Osteoblast (primary cell): ENCODE data around the gene TNFAIP6. TPM values are rescaled to one million over a fixed set of nuclear protein-coding genes. Genes with fewer than 3 reads are reported as not detected.

Experiments
- DNase-seq: peaks from one replicate; pipeline ENCODE4 v3.0.0; 2011; ENCODE audit warnings: low spot score, mixed read lengths; ENCODE audit not compliant: insufficient read length; ENCODE audit errors: missing footprints
- H2AFZ ChIP-seq: 2 replicates; pipeline ENCODE4 v1.6.0; 2011; ENCODE audit warnings: mild to moderate bottlenecking, low read length
- H3K27ac ChIP-seq: 2 replicates; pipeline ENCODE4 v1.5.1; 2011; ENCODE audit warnings: mild to moderate bottlenecking, low read depth, low read length, moderate library complexity
- H3K27me3 ChIP-seq: 2 replicates; pipeline ENCODE4 v1.6.0; 2012; ENCODE audit warnings: mild to moderate bottlenecking, control low read depth, inconsistent platforms, low read length, moderate library complexity; ENCODE audit not compliant: insufficient read depth
- H3K36me3 ChIP-seq: 2 replicates; pipeline ENCODE4 v1.5.1; 2011; ENCODE audit warnings: mild to moderate bottlenecking, low read length, control low read depth, moderate library complexity; ENCODE audit not compliant: insufficient read depth
- H3K4me1 ChIP-seq: 2 replicates; pipeline ENCODE4 v1.5.1; 2011; ENCODE audit warnings: mild to moderate bottlenecking, low read length, control low read depth, moderate library complexity; ENCODE audit not compliant: insufficient read depth
- H3K4me2 ChIP-seq: 2 replicates; pipeline ENCODE4 v1.6.0; 2011; ENCODE audit warnings: mild to moderate bottlenecking, low read length; ENCODE audit not compliant: insufficient read depth
- H3K4me3 ChIP-seq: fragments of 200-600 bp; sonication (generic); 3 replicates; pipeline ENCODE4 v1.5.1; 2012; ENCODE audit warnings: mild to moderate bottlenecking, low read length, inconsistent platforms; ENCODE audit not compliant: insufficient read depth
- H3K79me2 ChIP-seq: 2 replicates; pipeline ENCODE4 v1.6.0; 2012; ENCODE audit warnings: mild to moderate bottlenecking, low read length, control low read depth, inconsistent platforms; ENCODE audit not compliant: insufficient read depth
- H3K9me3 ChIP-seq: 2 replicates; pipeline ENCODE4 v1.5.1; 2011; ENCODE audit warnings: low read depth, low read length, control low read depth
- H4K20me1 ChIP-seq: 2 replicates; pipeline ENCODE4 v1.6.0; 2012; ENCODE audit warnings: mild to moderate bottlenecking, low read length, control low read depth; ENCODE audit not compliant: insufficient read depth
- CTCF ChIP-seq: IDR thresholded peaks from 2 replicates; pipeline ENCODE4 v1.5.1; 2011; ENCODE audit warnings: mild to moderate bottlenecking, low read depth, low read length, moderate library complexity; ENCODE audit errors: extremely low read depth
- total RNA-seq: library from RNA; depleted of rRNA; stranded (reverse); fragments of >200 nt; gene quantifications from 2 replicates; pipeline ENCODE4 v1.2.3, GENCODE V29; 2012

TNFAIP6 gene
- total RNA-seq, 1 donor = 43.1 TPM

GRCh38 chr2:151408788-151409600 lies 51.6 kb downstream of the TNFAIP6 start:
- H3K4me2 ChIP-seq = peak overlapping the region; percentile 84

GRCh38 chr2:151409601-151410484 lies 52.5 kb downstream of the TNFAIP6 start, which contains the start of gene RIF1:
RIF1 (plus strand) TSS chr2:151409902; CDS start chr2:151410424, 522 bp downstream.
- Histone ChIP-seq H3K4me2 (peak within 1 kb of the TSS; percentile 84), H3K36me3 (peaks cover 26% of the 10 kb centered on the region), H4K20me1 (peaks cover 7% of the 10 kb centered on the region), H3K9me3 (no peaks in the 10 kb centered on the region), H3K4me1 (peaks cover 6% of the 10 kb centered on the region), H3K27me3 (no peaks in the 10 kb centered on the region), H3K27ac (peak within 1 kb of the TSS; percentile 84), H3K79me2 (peaks cover 46% of the 10 kb centered on the region), H2AFZ (peak within 1 kb of the TSS; percentile 88), H3K4me3 (peak within 1 kb of the TSS; percentile 100)
- TF ChIP-seq CTCF = peak; percentile 53
- peak; percentile 97 for DNase-seq

More at GRCh38 chr2:151408788-151409600, 51.6 kb downstream of the TNFAIP6 start:
- no peaks in the 10 kb centered on the region for H3K27me3 ChIP-seq
- H3K4me3 ChIP-seq = peak overlapping the region; percentile 100
- H3K79me2 ChIP-seq = peaks cover 41% of the 10 kb centered on the region
- no peak for TF ChIP-seq CTCF
- peaks cover 7% of the 10 kb centered on the region for H4K20me1 ChIP-seq
- DNase-seq = no peak
- peaks cover 6% of the 10 kb centered on the region for H3K4me1 ChIP-seq
- H3K27ac ChIP-seq = peak overlapping the region; percentile 84
- no peaks in the 10 kb centered on the region for H3K9me3 ChIP-seq
- H3K36me3 ChIP-seq = peaks cover 19% of the 10 kb centered on the region
- peak overlapping the region; percentile 88 for H2AFZ ChIP-seq

- Histone ChIP-seq H3K79me2 (peaks cover 46% of the 10 kb centered on the region), H3K4me2 (peak overlapping the region; percentile 84), H3K27ac (peak overlapping the region; percentile 84), H3K36me3 (peaks cover 26% of the 10 kb centered on the region), H2AFZ (peak overlapping the region; percentile 88), H4K20me1 (peaks cover 7% of the 10 kb centered on the region), H3K27me3 (no peaks in the 10 kb centered on the region), H3K4me1 (peaks cover 6% of the 10 kb centered on the region), H3K9me3 (no peaks in the 10 kb centered on the region), H3K4me3 (peak overlapping the region; percentile 100)
- peak; percentile 68 for DNase-seq
- TF ChIP-seq CTCF = no peak
These were observed 53.1 kb downstream of the TNFAIP6 start for GRCh38 chr2:151410485-151410834.
